Testis (tissue), 3 donors: ENCODE data around the gene PTPRN2. TPM values are rescaled to one million over a fixed set of nuclear protein-coding genes. Genes with fewer than 3 reads are reported as not detected.

Experiments
- DNase-seq: peaks from one replicate; pipeline ENCODE4 v3.0.0-alpha.2; 2019
- H3K27ac ChIP-seq, 2 donors: fragments of 200-600 bp; sonication (generic); one replicate each; pipeline ENCODE4 v1.5.1; 2019
- H3K27me3 ChIP-seq: fragments of 200-600 bp; sonication (generic); one replicate; pipeline ENCODE4 v1.5.1; 2019
- H3K36me3 ChIP-seq: fragments of 200-600 bp; sonication (generic); one replicate; pipeline ENCODE4 v1.5.1; 2017; ENCODE audit warnings: low read depth; ENCODE audit errors: missing control alignments
- H3K4me1 ChIP-seq: fragments of 200-600 bp; sonication (generic); one replicate; pipeline ENCODE4 v1.5.1; 2019
- H3K4me3 ChIP-seq, 2 donors: fragments of 200-600 bp; sonication (generic); one replicate each; pipeline ENCODE4 v1.5.1; 2017 to 2019
- H3K9me3 ChIP-seq: fragments of 200-600 bp; sonication (generic); one replicate; pipeline ENCODE4 v1.5.1; 2017
- CTCF ChIP-seq, 3 experiments: fragments of 450-650 bp in 2 of 3; fragments of 200-600 bp in 1 of 3; sonication (generic) in 1 of 3; IDR thresholded peaks; one replicate each; pipeline ENCODE4 v1.5.1; 2016 to 2019; ENCODE audit warnings: antibody characterized with exemption in 3 of 3, mild to moderate bottlenecking in 2 of 3, moderate library complexity in 1 of 3
- POLR2A ChIP-seq: fragments of 450-650 bp; IDR thresholded peaks from one replicate; pipeline ENCODE4 v1.6.1; 2017; ENCODE audit warnings: antibody characterized with exemption, mild to moderate bottlenecking, moderate library complexity
- WGBS, 2 donors: methylation state at CpG; one replicate each; pipeline ENCODE4 v1.1.5; 2018; 5-methylcytosine and 5-hydroxymethylcytosine counted together
- intact Hi-C: fragments of 100-400 bp; cut with DNase I; formaldehyde crosslinking; loops from one replicate; pipeline ENCODE4 v1.15.1; 2023; ENCODE audit warnings: low total_unique reads
- polyA plus RNA-seq: library from polyadenylated mRNA; stranded (reverse); fragments of 350-450 nt; fragmentation: Illumina TruSeq; extraction: RNeasy Lipid Tissue Mini Kit (QIAGEN cat#74804); gene quantifications from one replicate; pipeline ENCODE4 v1.2.3, GENCODE V29; 2014; ENCODE audit warnings: low read depth, low replicate concordance; ENCODE audit not compliant: insufficient read depth
- total RNA-seq, 2 donors: library from RNA; depleted of rRNA; stranded (reverse); fragments of >200 nt; gene quantifications; one replicate each; pipeline ENCODE4 v1.2.3, GENCODE V29; 2016

The PTPRN2 gene
- total and polyA plus RNA-seq, 3 donors from 2014 or later: 9.3 to 10.8 (median 9.8) TPM

- WGBS, 2 donors: 84 to 88% methylated on average over 4 of the region's 4 CpGs
These were observed 478.9 kb downstream of the PTPRN2 start for GRCh38 chr7:158108646-158109293.

GRCh38 chr7:158107806-158108205 lies 479.8 kb downstream of the PTPRN2 start:
- WGBS, 2 donors: 83 to 91% methylated on average over 2 of the region's 2 CpGs
- Histone ChIP-seq H3K36me3 (no peaks in the 10 kb centered on the region), H3K9me3 (no peaks in the 10 kb centered on the region), H3K4me3 (no peak overlapping the region), H3K27ac (no peak overlapping the region), H3K4me1 (no peaks in the 10 kb centered on the region), H3K27me3 (no peaks in the 10 kb centered on the region)
- no peak for TF ChIP-seq POLR2A
- TF ChIP-seq CTCF (IDR thresholded peaks at IDR 0.05): no peak
- intact Hi-C loops: no loop called here
- DNase-seq: no peak

More at GRCh38 chr7:158108646-158109293, 478.9 kb downstream of the PTPRN2 start:
- Histone ChIP-seq H3K36me3 (no peaks in the 10 kb centered on the region), H3K9me3 (no peaks in the 10 kb centered on the region), H3K27ac (no peak overlapping the region), H3K4me1 (no peaks in the 10 kb centered on the region), H3K27me3 (no peaks in the 10 kb centered on the region), H3K4me3 (no peak overlapping the region)
- no peak for TF ChIP-seq CTCF (IDR thresholded peaks at IDR 0.05)
- TF ChIP-seq POLR2A: no peak
- intact Hi-C loops: no loop called here
- no peak for DNase-seq

- 73 to 82% methylated on average over 3 of the region's 3 CpGs for WGBS, 2 donors
- Histone ChIP-seq H3K27me3 (no peaks in the 10 kb centered on the region), H3K36me3 (no peaks in the 10 kb centered on the region), H3K27ac (no peak overlapping the region), H3K9me3 (no peaks in the 10 kb centered on the region), H3K4me3 (no peak overlapping the region), H3K4me1 (no peaks in the 10 kb centered on the region)
- DNase-seq: no peak
- TF ChIP-seq CTCF (IDR thresholded peaks at IDR 0.05) (no peak), POLR2A (no peak)
- intact Hi-C loops: no loop called here
These were observed 481.4 kb downstream of the PTPRN2 start for GRCh38 chr7:158106272-158106671.

- no peak overlapping the region for H3K27ac ChIP-seq
- H3K27me3 ChIP-seq: no peaks in the 10 kb centered on the region
- no peaks in the 10 kb centered on the region for H3K36me3 ChIP-seq
- H3K4me3 ChIP-seq: no peak overlapping the region
- DNase-seq: no peak
- TF ChIP-seq POLR2A: no peak
- no peak for TF ChIP-seq CTCF (IDR thresholded peaks at IDR 0.05)
- intact Hi-C loops: no loop called here
- no peaks in the 10 kb centered on the region for H3K9me3 ChIP-seq
- WGBS, 2 donors: 86 to 94% methylated on average over 7 of the region's 7 CpGs
- no peaks in the 10 kb centered on the region for H3K4me1 ChIP-seq
These were observed 484.2 kb downstream of the PTPRN2 start for GRCh38 chr7:158103378-158103777.

GRCh38 chr7:158102897-158103296 lies 484.7 kb downstream of the PTPRN2 start:
- Histone ChIP-seq H3K9me3 (no peaks in the 10 kb centered on the region), H3K27ac (no peak overlapping the region), H3K4me3 (no peak overlapping the region), H3K27me3 (no peaks in the 10 kb centered on the region), H3K36me3 (no peaks in the 10 kb centered on the region), H3K4me1 (no peaks in the 10 kb centered on the region)
- intact Hi-C loops: no loop called here
- WGBS, 2 donors: 88 to 89% methylated on average over 7 to 9 of the region's 9 CpGs
- no peak for DNase-seq
- no peak for TF ChIP-seq POLR2A
- no peak for TF ChIP-seq CTCF (IDR thresholded peaks at IDR 0.05)
